GM10248 (cell line): ENCODE results near the gene TMEM135.

ENCODE experiments used
- CTCF ChIA-PET: fragments of 300-600 bp; sonication (Branson Sonifier 250); formaldehyde crosslinking; extraction: SDS; loops from one replicate; lab custom pipeline; 2021; ENCODE audit warnings: antibody characterized with exemption; lab: Yijun Ruan, JAX
- POLR2A ChIA-PET: fragments of 350-650 bp; sonication (Branson Sonifier 250); formaldehyde crosslinking; extraction: SDS; loops from one replicate; lab custom pipeline; 2020; ENCODE audit warnings: antibody characterized with exemption; lab: Yijun Ruan, JAX
- DNase-seq: peaks from one replicate; pipeline ENCODE4 v3.0.0; 2012; ENCODE audit errors: extremely low spot score
- TF ChIP-seq, protein P1 (sequence below): IDR thresholded peaks from 2 replicates; pipeline ENCODE4 v1.5.1; 2012; ENCODE audit warnings: mild to moderate bottlenecking, low read depth; ENCODE audit errors: extremely low read depth, missing control alignments, control extremely low read depth

TMEM135 gene

DNA sequence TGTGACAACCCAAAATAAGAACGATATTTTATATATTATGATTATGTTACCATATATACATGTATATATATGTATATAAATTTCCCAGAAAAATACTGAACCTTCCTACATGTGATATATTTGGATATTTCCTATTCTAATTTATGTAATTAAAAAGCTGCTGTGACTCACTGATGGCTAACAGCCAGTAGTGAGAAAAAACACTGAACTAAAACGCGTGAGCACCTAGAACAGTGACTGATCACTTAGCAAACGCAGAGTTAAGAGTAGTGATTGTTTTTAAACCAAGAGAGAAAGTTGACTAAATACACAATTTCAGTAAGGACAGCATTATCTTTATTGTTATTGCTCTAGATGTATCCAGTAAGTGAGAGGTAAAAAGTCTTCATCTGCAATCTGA lies 213.8 kb downstream of the TMEM135 start:
- CTCF ChIA-PET = interaction anchor here (1.2 kb wide), 1 partner anchor 24 kb away, joined by 3 read pairs; no protein-coding TSS in a partner anchor
- POLR2A ChIA-PET = no interaction called here
- TF ChIP-seq, protein P1, sequence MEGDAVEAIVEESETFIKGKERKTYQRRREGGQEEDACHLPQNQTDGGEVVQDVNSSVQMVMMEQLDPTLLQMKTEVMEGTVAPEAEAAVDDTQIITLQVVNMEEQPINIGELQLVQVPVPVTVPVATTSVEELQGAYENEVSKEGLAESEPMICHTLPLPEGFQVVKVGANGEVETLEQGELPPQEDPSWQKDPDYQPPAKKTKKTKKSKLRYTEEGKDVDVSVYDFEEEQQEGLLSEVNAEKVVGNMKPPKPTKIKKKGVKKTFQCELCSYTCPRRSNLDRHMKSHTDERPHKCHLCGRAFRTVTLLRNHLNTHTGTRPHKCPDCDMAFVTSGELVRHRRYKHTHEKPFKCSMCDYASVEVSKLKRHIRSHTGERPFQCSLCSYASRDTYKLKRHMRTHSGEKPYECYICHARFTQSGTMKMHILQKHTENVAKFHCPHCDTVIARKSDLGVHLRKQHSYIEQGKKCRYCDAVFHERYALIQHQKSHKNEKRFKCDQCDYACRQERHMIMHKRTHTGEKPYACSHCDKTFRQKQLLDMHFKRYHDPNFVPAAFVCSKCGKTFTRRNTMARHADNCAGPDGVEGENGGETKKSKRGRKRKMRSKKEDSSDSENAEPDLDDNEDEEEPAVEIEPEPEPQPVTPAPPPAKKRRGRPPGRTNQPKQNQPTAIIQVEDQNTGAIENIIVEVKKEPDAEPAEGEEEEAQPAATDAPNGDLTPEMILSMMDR = no peak
- no peak for DNase-seq

DNA sequence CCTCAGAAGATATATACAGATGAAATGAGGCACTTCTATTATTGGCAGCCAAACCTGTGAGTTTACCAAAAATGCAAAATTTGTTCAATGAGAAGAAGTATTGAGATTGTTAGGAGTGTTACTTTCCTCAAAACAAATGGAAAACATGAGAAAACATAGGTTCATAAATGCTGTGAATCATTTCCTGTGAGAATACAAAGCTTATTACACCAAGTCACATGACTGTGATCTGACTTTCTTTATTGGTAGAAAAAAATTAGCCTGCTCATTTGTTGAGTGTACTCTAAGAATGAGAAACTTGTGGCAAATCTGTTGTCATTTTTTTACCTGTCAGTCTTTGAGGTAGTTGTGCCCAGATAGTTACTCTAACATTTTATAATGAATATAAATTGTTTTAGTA lies 215.1 kb downstream of the TMEM135 start:
- TF ChIP-seq, protein P1 = no peak
- DNase-seq = no peak
- ChIA-PET POLR2A (no interaction called here), CTCF (no interaction called here)

DNA sequence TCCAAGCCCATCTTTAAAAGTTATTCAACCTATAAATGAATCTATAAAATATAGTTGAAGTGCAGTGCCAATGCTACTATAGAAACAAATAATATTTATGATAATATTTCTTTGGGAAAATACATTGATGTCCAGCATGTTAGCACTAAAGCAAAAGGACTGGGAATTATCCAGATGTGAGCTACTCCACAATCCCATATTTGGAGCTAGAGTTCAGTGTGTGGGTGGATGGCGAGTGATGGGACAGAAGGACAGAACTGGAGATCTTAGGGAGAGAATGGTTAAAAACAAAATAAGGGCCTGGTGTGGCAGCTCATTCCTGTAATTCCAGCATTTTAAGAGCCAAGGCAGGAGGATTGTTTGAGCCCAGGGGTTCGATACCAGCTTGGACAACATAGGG lies 216.8 kb downstream of the TMEM135 start:
- ChIA-PET CTCF (interaction anchor here (1.0 kb wide), 1 partner anchor 20 kb away, joined by 3 read pairs; no protein-coding TSS in a partner anchor), POLR2A (no interaction called here)
- no peak for DNase-seq
- TF ChIP-seq, protein P1 = no peak

DNA sequence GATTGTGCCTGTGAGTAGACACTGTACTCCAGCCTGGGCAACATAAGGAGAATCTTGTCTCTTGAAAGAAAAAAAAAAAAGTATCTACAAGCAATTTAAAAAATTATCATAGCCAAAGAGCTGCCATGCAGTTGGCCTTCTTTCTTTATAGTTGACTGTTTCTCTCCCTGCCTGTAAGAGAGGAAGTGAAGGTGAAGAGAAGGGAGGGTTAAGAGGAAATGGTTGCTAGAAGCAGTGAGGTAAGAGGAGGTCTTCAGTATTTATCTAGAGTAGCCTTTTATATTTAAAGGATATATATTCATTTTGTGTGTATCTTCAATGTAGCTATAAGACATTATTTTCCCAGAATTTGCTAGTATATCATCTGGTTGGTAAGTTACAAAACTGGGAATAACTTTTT lies 217.9 kb downstream of the TMEM135 start:
- POLR2A ChIA-PET = no interaction called here
- TF ChIP-seq, protein P1 = no peak
- no peak for DNase-seq
- CTCF ChIA-PET = interaction anchor here (1.0 kb wide), 1 partner anchor 19 kb away, joined by 3 read pairs; no protein-coding TSS in a partner anchor

DNA sequence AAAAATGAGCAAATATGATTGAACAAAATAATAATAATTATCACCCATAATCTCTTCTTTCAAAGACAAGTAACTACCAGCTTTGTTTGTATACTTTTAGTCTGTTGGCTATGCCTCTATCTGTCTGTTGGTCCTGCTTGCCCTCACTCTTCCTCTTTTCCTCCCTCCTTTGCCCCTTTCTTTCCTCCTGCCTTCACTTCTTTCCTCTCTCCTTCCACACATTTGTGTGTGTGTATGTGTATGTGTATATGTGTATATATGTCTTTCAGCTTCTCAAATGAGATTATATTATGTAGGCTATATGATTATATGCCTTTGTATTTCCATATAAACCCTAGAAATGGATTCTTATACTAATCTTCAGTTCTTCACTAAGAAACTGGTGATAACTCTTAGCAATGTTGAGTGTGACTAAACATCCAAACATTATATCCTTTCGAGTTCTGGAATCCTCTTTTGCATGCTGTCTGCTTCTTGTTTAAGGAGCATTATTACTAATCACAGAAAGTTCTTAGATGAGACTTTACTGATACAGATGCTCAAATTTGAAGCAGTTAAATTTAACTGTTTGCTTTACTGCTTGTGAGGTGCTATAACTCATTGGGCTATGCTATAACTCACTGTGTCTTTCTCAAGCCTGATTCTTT lies 219.1 kb downstream of the TMEM135 start:
- TF ChIP-seq, protein P1 = no peak
- POLR2A ChIA-PET = no interaction called here
- DNase-seq = no peak
- CTCF ChIA-PET = no interaction called here

DNA sequence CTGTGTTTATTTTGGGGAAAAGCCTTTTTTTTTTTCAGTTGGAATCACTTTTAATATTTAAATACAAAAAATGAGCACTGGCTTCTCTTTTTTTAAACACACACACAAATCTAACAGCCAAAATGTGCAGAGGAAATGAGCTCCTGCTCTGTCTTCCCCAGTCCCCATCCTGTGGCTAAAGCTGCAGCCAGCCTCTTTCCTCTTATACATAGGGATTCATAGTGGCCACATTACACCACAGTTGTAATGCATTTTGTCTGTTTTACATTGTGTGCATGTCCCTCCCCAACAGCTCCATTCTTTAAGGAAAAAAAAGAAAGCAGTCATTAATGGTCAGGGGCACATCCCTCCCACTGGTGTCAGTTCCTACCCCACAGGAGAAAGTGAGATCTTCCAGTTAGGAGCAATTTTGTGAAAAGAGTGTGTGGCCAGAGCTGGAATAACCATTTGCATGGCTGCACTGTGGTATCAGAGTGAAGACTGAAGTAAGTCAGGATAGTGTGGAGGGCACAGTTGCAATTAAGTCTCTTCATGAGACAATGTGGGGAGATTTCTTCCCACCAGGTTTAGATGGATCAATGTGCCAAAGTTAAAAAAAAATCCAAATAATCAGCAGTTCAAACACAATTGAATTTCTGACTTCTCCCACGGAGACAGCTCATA lies 220.6 kb downstream of the TMEM135 start:
- TF ChIP-seq, protein P1 = no peak
- ChIA-PET CTCF (no interaction called here), POLR2A (no interaction called here)

More for the DNA sequence above, 220.6 kb downstream of the TMEM135 start:
- no peak for DNase-seq
